NCI-H128 (cell line): ENCODE data around the gene TFIP11.

Experiments used
- DNase-seq: peaks from one replicate; lab custom pipeline; 2025; ENCODE audit not compliant: unreplicated experiment; lab: John Stamatoyannopoulos, UW

The TFIP11 gene

GRCh38 chr22:26512149-26512793 is at the start of gene TFIP11:
TFIP11 (minus strand) TSS chr22:26512473; CDS start chr22:26510272, 2,201 bp downstream.
- DNase-seq, result peak; percentile 55

- no peak for DNase-seq
Measured at GRCh38 chr22:26561756-26562417, 49.6 kb upstream of the TFIP11 start.

- DNase-seq, result no peak
Measured at GRCh38 chr22:26559961-26560575, 47.8 kb upstream of the TFIP11 start.

GRCh38 chr22:26558248-26558895 is 46.1 kb upstream of the TFIP11 start:
- DNase-seq, result no peak

GRCh38 chr22:26556904-26557303 is 44.6 kb upstream of the TFIP11 start:
- DNase-seq, result no peak

- DNase-seq, result no peak
Measured at GRCh38 chr22:26555478-26555877, 43.2 kb upstream of the TFIP11 start.

GRCh38 chr22:26554956-26555355 is 42.7 kb upstream of the TFIP11 start:
- DNase-seq, result no peak

- no peak for DNase-seq
Measured at GRCh38 chr22:26553056-26553752, 40.9 kb upstream of the TFIP11 start.

- no peak for DNase-seq
Measured at GRCh38 chr22:26552466-26552865, 40.2 kb upstream of the TFIP11 start.

GRCh38 chr22:26551568-26551967 is 39.3 kb upstream of the TFIP11 start:
- no peak for DNase-seq

GRCh38 chr22:26550498-26551033 is 38.3 kb upstream of the TFIP11 start:
- DNase-seq, result no peak

GRCh38 chr22:26549902-26550497 is 37.7 kb upstream of the TFIP11 start:
- DNase-seq, result no peak

- DNase-seq, result no peak
Measured at GRCh38 chr22:26548984-26549383, 36.7 kb upstream of the TFIP11 start.

- DNase-seq, result no peak
Measured at GRCh38 chr22:26548303-26548702, 36.0 kb upstream of the TFIP11 start.

GRCh38 chr22:26547837-26548236 is 35.6 kb upstream of the TFIP11 start:
- no peak for DNase-seq

GRCh38 chr22:26547426-26547825 is 35.2 kb upstream of the TFIP11 start:
- DNase-seq, result no peak

- DNase-seq, result peak; percentile 3
Measured at GRCh38 chr22:26546282-26546681, 34.0 kb upstream of the TFIP11 start.

- DNase-seq, result no peak
Measured at GRCh38 chr22:26545827-26546226, 33.6 kb upstream of the TFIP11 start.

GRCh38 chr22:26545385-26545784 is 33.1 kb upstream of the TFIP11 start:
- no peak for DNase-seq

- DNase-seq, result no peak
Measured at GRCh38 chr22:26544489-26544888, 32.2 kb upstream of the TFIP11 start.

GRCh38 chr22:26542831-26543230 is 30.6 kb upstream of the TFIP11 start:
- no peak for DNase-seq
